T-helper 17 cell (primary cell): Measurements from ENCODE around the gene CBX5. TPM values are rescaled to one million over a fixed set of nuclear protein-coding genes. Genes with fewer than 3 reads are reported as not detected.
A peak's percentile ranks its signal among the peaks of the same experiment; 100 is the strongest.

Source experiments
- ATAC-seq: fragments of 150-1000 bp; cut with Tn5 transposase; 2 replicates; pipeline ENCODE4 v1.10.0; 2021; ENCODE audit warnings: mild to moderate bottlenecking, moderate library complexity
- DNase-seq, 3 donors: peaks; one replicate each; pipeline versions ENCODE4 v3.0.0 to v3.0.0-alpha.2; 2020 to 2021
- H3K9me3 ChIP-seq: one replicate; pipeline ENCODE4 v1.7.0; 2013; ENCODE audit warnings: low read length, mild to moderate bottlenecking; ENCODE audit not compliant: control insufficient read depth, poor library complexity, severe bottlenecking
- H3K27ac Mint-ChIP-seq: one replicate; pipeline ENCODE4 v1.8.0; 2022; ENCODE audit warnings: mild to moderate bottlenecking, moderate library complexity, mixed read lengths
- H3K27me3 Mint-ChIP-seq: one replicate; pipeline ENCODE4 v1.8.0; 2022; ENCODE audit warnings: mixed read lengths
- H3K36me3 Mint-ChIP-seq: one replicate; pipeline ENCODE4 v1.8.0; 2022; ENCODE audit warnings: low read depth, mixed read lengths
- H3K4me1 Mint-ChIP-seq: one replicate; pipeline ENCODE4 v1.8.0; 2022; ENCODE audit warnings: mild to moderate bottlenecking, mixed read lengths
- H3K4me3 Mint-ChIP-seq: one replicate; pipeline ENCODE4 v1.8.0; 2022; ENCODE audit warnings: mild to moderate bottlenecking, moderate library complexity, mixed read lengths
- total RNA-seq, 4 donors: library from RNA in 2 of 4; stranded (reverse) in 2 of 4; gene quantifications; one replicate each; pipeline ENCODE4 v1.2.3 and lab custom pipeline; 2022 to 2026

CBX5 gene
- total RNA-seq, 2 donors from 2014 or later: 31.1 to 34.9 TPM

DNA sequence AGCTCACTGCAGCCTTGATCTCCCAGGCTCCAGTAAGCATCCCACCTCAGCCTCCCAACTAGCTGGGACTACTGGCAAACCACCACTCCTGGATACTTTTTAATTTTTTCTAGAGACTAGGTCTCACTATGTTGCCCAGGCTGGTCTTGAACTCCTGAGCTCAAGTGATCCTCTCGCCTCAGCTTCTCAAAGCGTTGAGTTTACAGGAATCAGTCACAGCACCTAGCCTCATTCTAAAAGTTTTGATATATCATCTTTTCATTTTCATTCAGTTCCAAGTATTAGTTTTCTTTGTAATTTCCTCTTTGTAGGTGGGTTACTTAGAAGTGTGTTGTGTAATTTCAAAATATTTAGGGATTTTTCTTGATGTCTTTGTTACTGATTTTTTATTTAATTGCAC lies 9.6 kb downstream of the CBX5 start:
- H3K4me3 Mint-ChIP-seq: no peak overlapping the region
- ATAC-seq (no peak), DNase-seq (no peak)
- H3K4me1 Mint-ChIP-seq: peaks cover 27% of the 10 kb centered on the region
- H3K9me3 ChIP-seq: no peaks in the 10 kb centered on the region
- no peaks in the 10 kb centered on the region for H3K36me3 Mint-ChIP-seq
- peak overlapping the region; percentile 86 for H3K27ac Mint-ChIP-seq
- no peaks in the 10 kb centered on the region for H3K27me3 Mint-ChIP-seq

DNA sequence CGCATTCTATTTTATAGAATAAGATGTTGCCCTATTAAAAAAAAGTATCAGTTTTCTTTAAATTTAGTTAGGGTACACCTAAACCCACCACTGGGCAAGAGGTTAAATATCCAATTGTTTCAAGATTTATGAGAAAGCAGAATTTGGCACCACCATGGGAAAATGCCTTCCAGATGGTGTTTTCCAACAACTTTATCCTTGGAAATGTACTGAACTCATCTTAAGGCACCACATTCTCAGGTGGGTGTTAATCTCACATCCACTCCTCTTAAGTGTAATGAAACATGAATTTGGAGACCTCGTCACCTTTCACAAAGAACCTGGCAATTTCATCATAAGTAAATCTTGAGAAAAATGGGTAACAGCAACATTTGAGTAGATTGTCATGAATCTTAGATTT lies 13.1 kb downstream of the CBX5 start:
- no peak overlapping the region for H3K4me3 Mint-ChIP-seq
- H3K27ac Mint-ChIP-seq: no peak overlapping the region
- H3K4me1 Mint-ChIP-seq: peaks cover 25% of the 10 kb centered on the region
- ATAC-seq (no peak), DNase-seq (no peak)
- H3K36me3 Mint-ChIP-seq: no peaks in the 10 kb centered on the region
- no peaks in the 10 kb centered on the region for H3K27me3 Mint-ChIP-seq
- no peaks in the 10 kb centered on the region for H3K9me3 ChIP-seq

DNA sequence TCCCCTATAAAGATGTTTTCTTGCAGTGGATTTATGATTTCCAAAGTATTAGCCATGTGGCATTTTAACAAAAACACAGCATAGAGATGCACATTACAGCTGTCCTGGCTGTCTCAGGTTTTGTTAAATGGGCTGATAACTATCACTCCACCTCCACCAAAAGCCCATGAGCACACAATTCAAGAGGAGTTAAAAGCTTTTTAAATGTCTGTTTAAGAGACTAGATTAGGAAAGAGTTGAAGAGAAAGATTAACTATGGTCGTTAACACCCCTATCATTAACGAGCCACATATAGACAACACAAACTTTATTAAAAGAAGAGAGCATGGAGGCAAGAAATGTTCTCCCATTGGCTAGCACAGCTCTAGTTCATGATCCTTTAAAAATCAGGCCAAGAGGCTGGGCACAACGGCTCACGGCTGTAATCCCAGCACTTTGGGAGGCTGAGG lies 14.5 kb downstream of the CBX5 start:
- Mint-ChIP-seq H3K4me1 (peaks cover 17% of the 10 kb centered on the region), H3K36me3 (no peaks in the 10 kb centered on the region), H3K27ac (peak overlapping the region; percentile 47), H3K4me3 (no peak overlapping the region), H3K27me3 (no peaks in the 10 kb centered on the region)
- no peaks in the 10 kb centered on the region for H3K9me3 ChIP-seq
- ATAC-seq (no peak), DNase-seq (no peak)

DNA sequence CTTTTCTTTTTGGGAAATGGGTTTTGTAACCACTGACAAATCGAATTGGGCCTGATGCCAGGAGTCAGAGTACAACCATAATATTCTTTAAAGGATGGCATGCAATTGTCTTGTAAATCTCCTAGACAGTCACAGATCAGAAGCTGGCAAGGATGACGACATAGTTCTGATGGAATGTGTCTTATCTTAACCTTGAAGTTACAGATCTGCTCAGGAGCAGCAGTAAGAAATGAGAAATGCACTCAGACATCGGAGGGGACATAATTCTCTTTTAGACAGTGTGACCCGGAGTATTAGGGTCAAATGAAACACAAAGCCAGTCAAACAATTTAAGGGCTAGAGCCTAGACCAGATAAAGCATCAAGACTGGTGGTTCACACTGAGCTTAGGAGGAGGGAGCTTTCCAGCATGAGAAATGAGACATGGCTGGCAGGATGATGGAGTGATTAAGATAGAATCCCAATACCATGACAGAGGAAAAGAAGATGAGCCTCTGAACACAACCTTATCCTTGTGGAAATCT lies 17.5 kb downstream of the CBX5 start:
- no peaks in the 10 kb centered on the region for H3K27me3 Mint-ChIP-seq
- H3K27ac Mint-ChIP-seq: no peak overlapping the region
- no peaks in the 10 kb centered on the region for H3K36me3 Mint-ChIP-seq
- H3K4me1 Mint-ChIP-seq: peaks cover 13% of the 10 kb centered on the region
- H3K4me3 Mint-ChIP-seq: no peak overlapping the region
- ATAC-seq (no peak), DNase-seq (no peak)
- H3K9me3 ChIP-seq: no peaks in the 10 kb centered on the region

- Mint-ChIP-seq H3K4me1 (peaks cover 13% of the 10 kb centered on the region), H3K27ac (no peak overlapping the region), H3K27me3 (no peaks in the 10 kb centered on the region), H3K4me3 (no peak overlapping the region), H3K36me3 (no peaks in the 10 kb centered on the region)
- H3K9me3 ChIP-seq: no peaks in the 10 kb centered on the region
- ATAC-seq (no peak), DNase-seq (no peak)
Measured at GRCh38 chr12:54261815-54262402, 18.0 kb downstream of the CBX5 start.

GRCh38 chr12:54259194-54260011 lies 20.5 kb downstream of the CBX5 start:
- no peaks in the 10 kb centered on the region for H3K9me3 ChIP-seq
- peaks cover 8% of the 10 kb centered on the region for H3K4me1 Mint-ChIP-seq
- peak; percentile 78 for ATAC-seq
- H3K36me3 Mint-ChIP-seq: no peaks in the 10 kb centered on the region
- H3K4me3 Mint-ChIP-seq: peak overlapping the region; percentile 12
- peak in 1 of 3 donors; percentile 21 for DNase-seq
- H3K27me3 Mint-ChIP-seq: no peaks in the 10 kb centered on the region
- H3K27ac Mint-ChIP-seq: peak overlapping the region; percentile 41

- no peaks in the 10 kb centered on the region for H3K9me3 ChIP-seq
- Mint-ChIP-seq H3K4me3 (no peak overlapping the region), H3K36me3 (no peaks in the 10 kb centered on the region), H3K27me3 (no peaks in the 10 kb centered on the region), H3K27ac (peak overlapping the region; percentile 3), H3K4me1 (peaks cover 6% of the 10 kb centered on the region)
- DNase-seq (no peak), ATAC-seq (no peak)
Measured at GRCh38 chr12:54258201-54258681, 21.7 kb downstream of the CBX5 start.

DNA sequence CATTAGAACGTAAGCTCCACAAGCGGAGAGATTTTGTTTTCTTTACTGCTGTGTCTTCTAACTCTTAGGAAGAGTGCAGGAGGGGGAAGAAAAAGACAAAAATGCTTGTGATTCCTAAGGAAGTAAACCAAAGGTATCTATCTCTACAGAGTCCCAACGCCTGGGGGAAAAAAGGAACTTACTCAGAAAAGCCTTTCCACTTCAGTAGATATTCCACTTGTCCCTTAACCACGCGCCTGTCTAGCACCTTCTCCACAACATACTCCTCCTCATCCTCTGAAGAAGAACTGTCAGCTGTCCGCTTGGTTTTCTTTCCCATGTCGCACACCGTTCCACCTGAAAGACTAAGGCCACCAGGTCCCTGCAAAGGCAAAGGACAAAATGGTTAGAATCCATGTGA lies 22.6 kb downstream of the CBX5 start:
- H3K9me3 ChIP-seq: no peaks in the 10 kb centered on the region
- Mint-ChIP-seq H3K27me3 (no peaks in the 10 kb centered on the region), H3K4me1 (peaks cover 6% of the 10 kb centered on the region), H3K36me3 (no peaks in the 10 kb centered on the region), H3K27ac (peak overlapping the region; percentile 43), H3K4me3 (no peak overlapping the region)
- DNase-seq (no peak), ATAC-seq (no peak)

DNA sequence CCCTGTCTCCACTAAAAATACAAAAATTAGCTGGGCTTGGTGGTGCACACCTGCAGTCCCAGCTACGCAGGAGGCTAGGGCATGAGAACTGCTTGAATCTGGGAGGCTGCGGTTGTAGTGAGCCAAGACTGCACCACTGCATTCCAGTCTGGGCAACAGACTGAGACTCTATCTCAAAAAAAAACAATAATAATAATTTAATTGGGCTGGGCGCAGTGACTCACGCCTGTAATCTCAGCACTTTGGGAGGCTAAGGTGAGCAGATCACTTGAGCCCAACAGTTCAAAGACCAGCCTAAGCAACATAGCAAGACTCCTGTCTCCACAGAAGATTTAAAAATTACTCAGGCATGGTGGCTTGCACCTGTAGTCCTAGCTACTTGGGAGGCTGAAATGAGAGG lies 26.7 kb downstream of the CBX5 start:
- Mint-ChIP-seq H3K27me3 (no peaks in the 10 kb centered on the region), H3K36me3 (no peaks in the 10 kb centered on the region), H3K4me3 (no peak overlapping the region), H3K4me1 (no peaks in the 10 kb centered on the region), H3K27ac (no peak overlapping the region)
- H3K9me3 ChIP-seq: no peaks in the 10 kb centered on the region
- no peak for ATAC-seq
- DNase-seq: no peak

DNA sequence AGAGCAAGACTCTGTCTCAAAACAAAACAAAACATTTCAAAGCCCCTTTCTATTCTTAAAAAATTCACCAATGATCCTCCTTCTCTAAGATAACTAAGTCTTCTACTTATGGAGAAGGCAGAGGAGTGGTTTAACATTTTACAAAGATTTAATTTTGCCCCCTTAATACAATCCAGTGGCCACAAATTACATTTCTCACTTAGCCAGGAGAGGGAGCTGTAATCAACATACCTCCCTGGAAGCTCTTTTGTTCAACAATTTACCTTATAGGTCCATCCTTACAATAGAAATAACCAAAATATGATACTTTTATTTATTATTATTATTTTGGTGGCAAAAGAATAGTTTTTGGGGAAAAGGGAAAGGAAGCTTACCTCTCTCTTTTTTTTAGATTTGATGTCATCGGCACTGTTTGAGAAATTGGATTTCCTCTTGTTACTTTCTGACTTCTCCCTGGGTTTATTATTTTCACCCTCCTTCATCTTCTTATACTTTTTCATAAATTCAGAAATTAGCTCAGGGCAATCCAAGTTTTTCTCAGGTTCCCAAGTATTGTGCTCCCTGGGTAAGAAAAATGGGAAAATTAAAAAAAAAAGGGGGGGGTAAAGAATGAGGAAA lies 28.1 kb downstream of the CBX5 start:
- Mint-ChIP-seq H3K36me3 (peaks cover 3% of the 10 kb centered on the region), H3K4me3 (no peak overlapping the region), H3K27ac (peak overlapping the region; percentile 19), H3K4me1 (no peaks in the 10 kb centered on the region), H3K27me3 (no peaks in the 10 kb centered on the region)
- no peaks in the 10 kb centered on the region for H3K9me3 ChIP-seq
- no peak for DNase-seq
- ATAC-seq: peak; percentile 72

GRCh38 chr12:54249489-54249888 lies 30.4 kb downstream of the CBX5 start:
- Mint-ChIP-seq H3K36me3 (peaks cover 3% of the 10 kb centered on the region), H3K27ac (no peak overlapping the region), H3K27me3 (no peaks in the 10 kb centered on the region), H3K4me1 (no peaks in the 10 kb centered on the region), H3K4me3 (no peak overlapping the region)
- ATAC-seq (no peak), DNase-seq (no peak)
- no peaks in the 10 kb centered on the region for H3K9me3 ChIP-seq

DNA sequence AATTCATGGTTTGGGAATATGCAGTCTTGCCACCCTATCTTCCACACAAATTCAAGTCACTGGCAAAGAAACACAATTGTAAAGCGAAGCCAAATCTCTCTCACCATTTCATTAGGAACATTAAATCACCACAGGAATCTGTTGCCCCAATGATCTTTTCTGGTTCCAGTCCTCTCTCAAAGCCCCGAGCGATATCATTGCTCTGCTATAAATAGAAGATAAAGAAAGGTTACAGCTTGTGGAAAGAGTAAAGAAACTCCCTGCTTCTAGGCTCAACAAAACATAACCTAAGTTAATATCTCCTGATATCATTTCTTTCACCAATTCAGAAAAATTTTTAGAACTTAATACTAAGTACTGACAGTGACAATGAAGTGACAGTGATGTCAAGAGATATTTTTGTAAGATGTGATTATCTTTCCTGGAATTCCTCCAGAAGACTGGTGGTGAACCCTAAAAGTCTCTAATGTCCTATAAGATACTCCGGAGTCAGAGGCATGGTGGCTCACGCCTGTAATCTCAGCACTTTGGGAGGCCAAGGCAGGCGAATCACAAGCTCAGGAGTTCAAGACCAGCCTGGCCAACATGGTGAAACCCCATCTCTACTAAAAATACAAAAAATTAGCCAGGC lies 33.8 kb downstream of the CBX5 start:
- Mint-ChIP-seq H3K4me1 (peaks cover 3% of the 10 kb centered on the region), H3K4me3 (no peak overlapping the region), H3K27me3 (no peaks in the 10 kb centered on the region), H3K27ac (no peak overlapping the region), H3K36me3 (peaks cover 6% of the 10 kb centered on the region)
- no peaks in the 10 kb centered on the region for H3K9me3 ChIP-seq
- DNase-seq: no peak
- ATAC-seq: no peak
